ENCODE measurements around the gene UNG.

DNA sequence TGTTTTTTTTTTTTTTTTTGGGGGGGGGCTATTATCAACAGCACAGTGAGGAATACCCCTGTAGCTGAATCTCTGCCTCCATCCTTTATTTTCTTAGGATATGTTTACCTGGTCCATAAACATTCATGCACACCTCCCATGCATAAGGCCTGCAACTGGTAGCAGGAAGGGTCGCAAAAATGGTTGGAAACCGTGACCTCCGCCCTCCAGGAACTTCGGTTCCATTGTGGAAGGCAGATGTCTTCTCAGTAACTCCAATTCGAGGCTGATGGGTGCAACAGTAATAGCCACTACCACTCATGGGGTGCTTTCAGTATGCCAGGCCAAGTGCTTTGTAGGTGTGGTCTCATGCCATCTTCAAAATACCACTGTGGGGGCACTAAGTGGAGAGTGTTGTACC, 59.2 kb downstream of the UNG start:
- TF ChIP-seq, protein P1, sequence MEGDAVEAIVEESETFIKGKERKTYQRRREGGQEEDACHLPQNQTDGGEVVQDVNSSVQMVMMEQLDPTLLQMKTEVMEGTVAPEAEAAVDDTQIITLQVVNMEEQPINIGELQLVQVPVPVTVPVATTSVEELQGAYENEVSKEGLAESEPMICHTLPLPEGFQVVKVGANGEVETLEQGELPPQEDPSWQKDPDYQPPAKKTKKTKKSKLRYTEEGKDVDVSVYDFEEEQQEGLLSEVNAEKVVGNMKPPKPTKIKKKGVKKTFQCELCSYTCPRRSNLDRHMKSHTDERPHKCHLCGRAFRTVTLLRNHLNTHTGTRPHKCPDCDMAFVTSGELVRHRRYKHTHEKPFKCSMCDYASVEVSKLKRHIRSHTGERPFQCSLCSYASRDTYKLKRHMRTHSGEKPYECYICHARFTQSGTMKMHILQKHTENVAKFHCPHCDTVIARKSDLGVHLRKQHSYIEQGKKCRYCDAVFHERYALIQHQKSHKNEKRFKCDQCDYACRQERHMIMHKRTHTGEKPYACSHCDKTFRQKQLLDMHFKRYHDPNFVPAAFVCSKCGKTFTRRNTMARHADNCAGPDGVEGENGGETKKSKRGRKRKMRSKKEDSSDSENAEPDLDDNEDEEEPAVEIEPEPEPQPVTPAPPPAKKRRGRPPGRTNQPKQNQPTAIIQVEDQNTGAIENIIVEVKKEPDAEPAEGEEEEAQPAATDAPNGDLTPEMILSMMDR (IDR thresholded peaks at IDR 0.05 in 2 of 3, conservative IDR thresholded peaks at IDR 0.05 in 1 of 3; ENCODE audit: borderline replicate concordance in 1 of 3, insufficient read depth in 1 of 3, low read depth in 2 of 3, low read length in 2 of 3), result no peak
- TF ChIP-seq POLR2A (IDR thresholded peaks at IDR 0.05; ENCODE audit: borderline replicate concordance, extremely low read depth, insufficient read depth, insufficient read length) (no peak), EZH2 (IDR thresholded peaks at IDR 0.05) (no peak), YY1 (IDR thresholded peaks at IDR 0.05; ENCODE audit: extremely low read depth, insufficient replicate concordance, low read depth, low read length) (no peak), EGR1 (IDR thresholded peaks at IDR 0.05; ENCODE audit: low read depth) (no peak)
- TF ChIP-seq, protein P2, sequence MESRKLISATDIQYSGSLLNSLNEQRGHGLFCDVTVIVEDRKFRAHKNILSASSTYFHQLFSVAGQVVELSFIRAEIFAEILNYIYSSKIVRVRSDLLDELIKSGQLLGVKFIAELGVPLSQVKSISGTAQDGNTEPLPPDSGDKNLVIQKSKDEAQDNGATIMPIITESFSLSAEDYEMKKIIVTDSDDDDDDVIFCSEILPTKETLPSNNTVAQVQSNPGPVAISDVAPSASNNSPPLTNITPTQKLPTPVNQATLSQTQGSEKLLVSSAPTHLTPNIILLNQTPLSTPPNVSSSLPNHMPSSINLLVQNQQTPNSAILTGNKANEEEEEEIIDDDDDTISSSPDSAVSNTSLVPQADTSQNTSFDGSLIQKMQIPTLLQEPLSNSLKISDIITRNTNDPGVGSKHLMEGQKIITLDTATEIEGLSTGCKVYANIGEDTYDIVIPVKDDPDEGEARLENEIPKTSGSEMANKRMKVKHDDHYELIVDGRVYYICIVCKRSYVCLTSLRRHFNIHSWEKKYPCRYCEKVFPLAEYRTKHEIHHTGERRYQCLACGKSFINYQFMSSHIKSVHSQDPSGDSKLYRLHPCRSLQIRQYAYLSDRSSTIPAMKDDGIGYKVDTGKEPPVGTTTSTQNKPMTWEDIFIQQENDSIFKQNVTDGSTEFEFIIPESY (IDR thresholded peaks at IDR 0.05; ENCODE audit: extremely low read depth, insufficient replicate concordance, low read length), result no peak
- TF ChIP-seq, protein P3, sequence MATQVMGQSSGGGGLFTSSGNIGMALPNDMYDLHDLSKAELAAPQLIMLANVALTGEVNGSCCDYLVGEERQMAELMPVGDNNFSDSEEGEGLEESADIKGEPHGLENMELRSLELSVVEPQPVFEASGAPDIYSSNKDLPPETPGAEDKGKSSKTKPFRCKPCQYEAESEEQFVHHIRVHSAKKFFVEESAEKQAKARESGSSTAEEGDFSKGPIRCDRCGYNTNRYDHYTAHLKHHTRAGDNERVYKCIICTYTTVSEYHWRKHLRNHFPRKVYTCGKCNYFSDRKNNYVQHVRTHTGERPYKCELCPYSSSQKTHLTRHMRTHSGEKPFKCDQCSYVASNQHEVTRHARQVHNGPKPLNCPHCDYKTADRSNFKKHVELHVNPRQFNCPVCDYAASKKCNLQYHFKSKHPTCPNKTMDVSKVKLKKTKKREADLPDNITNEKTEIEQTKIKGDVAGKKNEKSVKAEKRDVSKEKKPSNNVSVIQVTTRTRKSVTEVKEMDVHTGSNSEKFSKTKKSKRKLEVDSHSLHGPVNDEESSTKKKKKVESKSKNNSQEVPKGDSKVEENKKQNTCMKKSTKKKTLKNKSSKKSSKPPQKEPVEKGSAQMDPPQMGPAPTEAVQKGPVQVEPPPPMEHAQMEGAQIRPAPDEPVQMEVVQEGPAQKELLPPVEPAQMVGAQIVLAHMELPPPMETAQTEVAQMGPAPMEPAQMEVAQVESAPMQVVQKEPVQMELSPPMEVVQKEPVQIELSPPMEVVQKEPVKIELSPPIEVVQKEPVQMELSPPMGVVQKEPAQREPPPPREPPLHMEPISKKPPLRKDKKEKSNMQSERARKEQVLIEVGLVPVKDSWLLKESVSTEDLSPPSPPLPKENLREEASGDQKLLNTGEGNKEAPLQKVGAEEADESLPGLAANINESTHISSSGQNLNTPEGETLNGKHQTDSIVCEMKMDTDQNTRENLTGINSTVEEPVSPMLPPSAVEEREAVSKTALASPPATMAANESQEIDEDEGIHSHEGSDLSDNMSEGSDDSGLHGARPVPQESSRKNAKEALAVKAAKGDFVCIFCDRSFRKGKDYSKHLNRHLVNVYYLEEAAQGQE (IDR thresholded peaks at IDR 0.05; ENCODE audit: low read depth), result no peak

Data from HCT116 (cell line).